Measurements from ENCODE around the gene MTM1.

MTM1 gene

GRCh38 chrX:150568320-150569154, at the start of gene MTM1:
TSS of gene MTM1 (plus strand) at chrX:150568621. CDS start at chrX:150592615, 23,994 bp downstream.
- peak; percentile 74 for DNase-seq (ENCODE audit: low read depth)

GRCh38 chrX:150522494-150522893, 45.9 kb upstream of the MTM1 start:
- DNase-seq (ENCODE audit: low read depth) = no peak

GRCh38 chrX:150525061-150525919, 43.1 kb upstream of the MTM1 start:
- DNase-seq (ENCODE audit: low read depth) = no peak

- DNase-seq (ENCODE audit: low read depth) = no peak
Measured at GRCh38 chrX:150526692-150527091, 41.7 kb upstream of the MTM1 start.

GRCh38 chrX:150527108-150527507, 41.3 kb upstream of the MTM1 start:
- no peak for DNase-seq (ENCODE audit: low read depth)

GRCh38 chrX:150529587-150529986, 38.8 kb upstream of the MTM1 start:
- no peak for DNase-seq (ENCODE audit: low read depth)

GRCh38 chrX:150530821-150531220, 37.6 kb upstream of the MTM1 start:
- no peak for DNase-seq (ENCODE audit: low read depth)

GRCh38 chrX:150531467-150531866, 37.0 kb upstream of the MTM1 start:
- DNase-seq (ENCODE audit: low read depth) = no peak

GRCh38 chrX:150533863-150534262, 34.6 kb upstream of the MTM1 start:
- DNase-seq (ENCODE audit: low read depth) = no peak

- DNase-seq (ENCODE audit: low read depth) = no peak
Measured at GRCh38 chrX:150536455-150537116, 31.8 kb upstream of the MTM1 start.

- no peak for DNase-seq (ENCODE audit: low read depth)
Measured at GRCh38 chrX:150537851-150538250, 30.6 kb upstream of the MTM1 start.

- DNase-seq (ENCODE audit: low read depth) = no peak
Measured at GRCh38 chrX:150540965-150541364, 27.5 kb upstream of the MTM1 start.

- DNase-seq (ENCODE audit: low read depth) = no peak
Measured at GRCh38 chrX:150542846-150543229, 25.6 kb upstream of the MTM1 start.

- DNase-seq (ENCODE audit: low read depth) = no peak
Measured at GRCh38 chrX:150543230-150544155, 24.9 kb upstream of the MTM1 start.

- no peak for DNase-seq (ENCODE audit: low read depth)
Measured at GRCh38 chrX:150544222-150544787, 24.1 kb upstream of the MTM1 start.

GRCh38 chrX:150544835-150545770, 23.3 kb upstream of the MTM1 start:
- DNase-seq (ENCODE audit: low read depth) = no peak

- DNase-seq (ENCODE audit: low read depth) = peak; percentile 15
Measured at GRCh38 chrX:150546711-150547153, 21.7 kb upstream of the MTM1 start.

- DNase-seq (ENCODE audit: low read depth) = no peak
Measured at GRCh38 chrX:150547375-150548115, 20.9 kb upstream of the MTM1 start.

GRCh38 chrX:150548251-150548650, 20.2 kb upstream of the MTM1 start:
- DNase-seq (ENCODE audit: low read depth) = no peak
